ENCODE results near the gene EGR1.
"Not testable (repeated sequence)": the region's sequence is repeated elsewhere in the genome, so short reads cannot be mapped to it uniquely, and the experiment has no call there.

Gene EGR1

GRCh38 chr5:138470322-138471051 is 5.2 kb downstream of the EGR1 start:
- DNase-seq = no peak

- no peak for DNase-seq
These were observed 5.7 kb downstream of the EGR1 start for GRCh38 chr5:138471052-138471361.

GRCh38 chr5:138472353-138472752 is 7.1 kb downstream of the EGR1 start:
- no peak for DNase-seq

GRCh38 chr5:138473151-138473550 is 7.9 kb downstream of the EGR1 start:
- not testable (repeated sequence) for DNase-seq

- no peak for DNase-seq
These were observed 11.6 kb downstream of the EGR1 start for GRCh38 chr5:138476918-138477317.

DNA sequence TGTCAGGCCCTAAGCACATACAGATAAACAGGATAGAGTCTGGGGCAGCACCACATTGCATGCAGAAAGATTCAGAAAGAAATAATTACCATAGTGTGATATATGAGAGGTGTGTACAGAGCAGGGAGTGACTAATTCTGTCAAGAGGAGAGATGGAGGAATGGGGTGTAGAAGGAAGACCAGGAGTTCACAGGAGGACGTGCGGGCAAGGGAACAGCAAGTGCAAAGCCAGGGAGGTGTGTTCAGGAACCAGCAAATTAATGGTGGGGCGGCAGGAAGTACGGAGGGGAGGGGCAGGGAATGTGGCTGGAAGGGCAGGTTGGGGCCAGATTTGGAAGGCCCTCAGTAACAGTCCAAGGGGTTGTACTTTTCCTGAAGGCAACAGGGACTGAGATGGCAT is 17.4 kb downstream of the EGR1 start:
- no peak for DNase-seq

DNA sequence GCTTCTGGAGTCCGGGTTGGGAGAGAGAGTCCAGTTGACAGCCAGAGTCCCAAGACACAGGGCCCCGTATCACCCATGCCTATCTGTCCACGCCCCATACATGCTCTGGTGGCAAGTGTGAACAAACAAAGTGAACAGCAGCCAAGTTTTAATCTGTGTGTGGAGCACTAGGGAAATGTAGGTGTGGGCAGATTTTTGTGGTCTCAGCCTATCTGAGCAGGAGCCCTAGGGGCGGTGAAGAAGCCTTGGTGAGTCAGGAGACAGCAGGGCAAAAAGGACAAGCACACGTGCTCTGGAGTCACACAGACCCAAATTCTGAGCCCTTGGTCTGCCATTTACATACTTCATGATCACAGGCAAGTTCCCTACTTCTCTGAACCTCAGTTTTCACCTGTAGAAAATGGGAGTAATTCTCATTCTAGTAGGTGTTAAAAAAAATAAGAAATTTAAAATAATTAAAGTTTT is 23.2 kb downstream of the EGR1 start:
- DNase-seq = no peak

DNA sequence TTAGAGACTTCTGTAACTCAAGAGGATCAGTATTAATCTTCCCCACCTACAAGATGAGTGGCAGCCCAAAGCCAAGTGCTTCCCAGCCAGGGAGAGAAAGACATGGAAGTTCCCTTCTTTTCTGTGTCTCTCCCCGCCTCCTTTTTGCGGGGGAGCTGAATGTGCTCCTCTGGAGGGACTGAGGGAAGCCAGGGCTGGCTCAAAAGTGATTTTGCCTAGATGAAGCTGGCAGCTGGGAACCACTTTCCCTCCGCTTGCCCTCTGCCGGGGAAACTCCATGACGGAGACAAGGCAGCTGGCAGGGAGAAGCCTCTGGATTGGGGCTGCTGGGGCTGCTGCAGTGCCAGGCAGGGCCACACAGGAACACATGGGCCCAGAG is 24.4 kb downstream of the EGR1 start:
- no peak for DNase-seq

DNA sequence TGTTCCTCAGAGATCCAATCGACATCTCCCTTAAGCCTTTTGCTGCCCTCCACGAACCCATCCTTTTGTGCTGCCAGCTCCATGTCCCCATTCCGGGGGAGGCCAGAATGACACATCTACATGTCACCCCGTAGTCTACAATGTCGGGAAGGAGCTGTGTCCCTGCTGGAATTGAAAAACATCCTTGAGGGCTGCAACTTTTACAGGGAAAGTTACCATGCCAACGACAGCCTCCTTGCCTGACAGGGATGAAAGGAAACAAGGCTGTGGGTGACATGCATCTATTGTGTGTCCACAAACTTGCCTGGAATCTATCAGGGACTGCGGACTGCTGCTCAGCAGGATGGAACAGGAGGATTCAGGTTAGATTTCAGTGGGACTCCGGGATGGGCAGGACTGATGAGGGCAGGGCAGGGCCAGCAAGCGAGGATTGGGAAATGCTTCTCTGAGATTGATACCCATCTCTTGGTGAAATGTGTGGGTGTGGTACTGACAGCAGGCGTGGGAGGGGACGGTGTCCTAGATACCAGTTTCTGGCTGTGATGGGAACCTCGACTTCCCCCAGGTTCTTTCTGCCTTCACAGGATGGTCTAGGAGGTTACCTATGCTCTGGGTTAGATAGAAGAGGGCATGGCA is 25.5 kb downstream of the EGR1 start:
- DNase-seq = no peak

- no peak for DNase-seq
These were observed 26.0 kb downstream of the EGR1 start for GRCh38 chr5:138491284-138491648.

DNA sequence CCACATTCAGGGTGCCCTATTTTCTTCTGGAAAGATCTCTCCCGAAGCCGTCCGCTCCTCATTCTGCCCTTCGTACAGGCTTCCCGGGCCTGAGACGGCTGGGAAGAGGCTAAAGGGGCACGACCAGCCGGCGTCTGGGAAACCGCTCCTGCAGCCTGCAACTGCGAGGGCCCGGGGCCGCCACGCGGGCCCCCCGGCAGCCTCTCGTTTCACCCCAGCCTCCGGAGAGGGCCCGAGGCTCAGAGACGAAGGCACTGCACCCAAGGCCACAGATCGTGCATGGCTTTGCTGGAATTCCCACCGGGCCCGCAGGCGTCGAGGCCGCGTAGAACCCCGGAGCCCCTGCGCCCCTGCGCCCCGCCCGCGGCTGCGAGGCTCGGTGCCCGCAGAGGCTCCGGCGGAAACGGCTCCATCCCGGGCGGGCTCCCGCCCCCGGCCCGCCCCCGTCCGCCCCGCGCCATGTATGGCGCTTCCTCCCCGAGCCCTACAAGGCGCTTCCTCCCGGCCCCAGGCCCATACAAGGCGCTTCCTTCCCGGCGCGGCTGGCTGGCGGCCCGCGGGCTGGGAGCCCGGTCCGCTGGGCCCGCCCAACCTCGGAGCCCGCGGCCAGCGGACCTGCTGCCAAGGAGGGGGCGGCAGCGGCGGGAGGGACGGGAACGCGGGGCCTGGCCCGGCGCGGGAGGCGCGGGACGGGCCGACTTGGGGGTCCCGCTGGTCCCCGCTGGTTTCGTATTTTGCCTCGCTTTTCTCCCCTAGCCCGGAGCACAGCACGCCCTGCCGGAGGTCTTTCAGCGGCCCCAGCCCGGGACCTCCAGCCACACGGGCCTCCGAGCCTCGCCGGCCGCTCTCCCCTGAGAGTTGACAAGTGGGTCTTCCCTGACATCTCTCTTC is 26.6 kb downstream of the EGR1 start:
- peak; percentile 59 for DNase-seq

DNA sequence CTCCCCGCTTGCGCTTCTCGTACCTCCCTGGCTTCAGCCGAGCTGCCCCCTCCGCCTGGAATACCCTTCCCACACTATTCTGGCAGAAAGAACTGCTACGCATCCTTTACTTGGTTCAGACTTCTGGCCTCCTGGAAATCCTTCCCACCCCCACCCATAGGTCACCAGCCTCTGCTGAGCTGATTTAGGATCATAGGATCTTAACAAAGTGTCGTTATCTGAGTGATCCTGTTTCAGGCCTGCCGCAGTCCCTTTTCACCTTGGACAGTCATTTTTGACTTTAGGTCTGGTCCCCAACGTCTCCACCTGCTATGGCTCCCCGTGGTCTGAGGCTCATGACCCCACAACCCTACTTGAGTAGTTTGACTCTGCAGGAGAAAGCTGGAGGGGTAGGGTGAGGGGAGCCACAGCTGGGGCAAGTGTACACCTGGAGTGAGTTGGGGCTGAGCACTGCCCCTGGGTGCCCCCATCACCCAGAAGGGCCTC is 27.3 kb downstream of the EGR1 start:
- DNase-seq = no peak

DNA sequence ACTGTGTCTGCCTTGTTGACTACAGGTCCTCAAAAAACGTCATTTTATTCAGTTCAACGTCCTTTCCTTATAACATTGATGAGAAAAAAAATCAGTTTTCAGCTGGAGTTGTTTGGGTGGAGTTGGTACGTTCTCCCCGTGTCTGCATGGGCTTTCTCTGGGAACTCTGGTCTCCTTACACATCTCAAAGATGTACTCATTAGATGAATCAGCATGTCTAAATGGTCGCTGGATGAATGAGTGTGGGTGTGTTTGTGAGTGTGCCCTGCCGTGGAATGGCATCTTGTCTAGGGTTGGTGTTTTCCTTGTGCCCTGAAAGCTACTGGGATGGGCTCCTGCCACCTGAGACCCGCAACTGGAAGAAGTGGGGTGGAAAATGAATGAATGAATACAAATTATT is 30.1 kb downstream of the EGR1 start:
- no peak for DNase-seq

DNA sequence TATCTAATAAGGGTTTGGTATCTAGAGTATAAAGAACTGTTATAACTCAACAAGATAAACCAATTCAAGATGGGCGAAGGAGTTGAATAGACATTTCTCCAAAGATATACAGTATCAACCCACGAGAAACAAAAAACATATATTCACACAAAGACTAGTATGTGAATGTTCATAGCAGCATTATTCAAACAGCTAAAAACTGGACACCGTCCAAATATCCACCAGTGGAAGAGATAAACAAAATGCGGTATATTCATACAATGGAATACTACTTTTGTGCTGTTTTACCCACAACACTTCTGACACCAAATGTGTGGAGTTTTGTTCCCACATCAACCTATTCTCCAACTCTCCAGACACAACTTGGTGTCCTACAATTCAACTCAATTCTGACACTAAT is 33.1 kb downstream of the EGR1 start:
- DNase-seq = no peak

DNA sequence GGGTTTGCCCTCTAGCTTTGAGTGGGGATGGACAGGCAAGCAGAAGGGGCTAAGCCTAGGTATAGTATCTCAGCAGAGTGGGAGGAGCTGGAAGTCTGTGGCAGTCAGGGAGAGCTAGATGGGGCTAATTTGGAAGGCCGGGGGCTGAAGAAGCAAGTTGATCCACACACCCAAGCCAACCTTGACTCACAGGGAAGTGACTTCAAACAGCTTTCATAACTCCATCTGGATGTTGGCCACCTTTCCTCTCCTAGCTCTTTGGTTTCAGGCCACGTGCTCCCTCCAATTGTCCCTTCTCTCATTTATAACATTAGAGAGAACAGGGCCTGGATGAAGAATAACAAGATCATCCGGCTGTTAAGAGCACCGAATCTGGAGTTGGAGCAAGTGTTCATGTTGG is 36.8 kb downstream of the EGR1 start:
- no peak for DNase-seq

GRCh38 chr5:138502521-138502920 is 37.2 kb downstream of the EGR1 start:
- DNase-seq = no peak

DNA sequence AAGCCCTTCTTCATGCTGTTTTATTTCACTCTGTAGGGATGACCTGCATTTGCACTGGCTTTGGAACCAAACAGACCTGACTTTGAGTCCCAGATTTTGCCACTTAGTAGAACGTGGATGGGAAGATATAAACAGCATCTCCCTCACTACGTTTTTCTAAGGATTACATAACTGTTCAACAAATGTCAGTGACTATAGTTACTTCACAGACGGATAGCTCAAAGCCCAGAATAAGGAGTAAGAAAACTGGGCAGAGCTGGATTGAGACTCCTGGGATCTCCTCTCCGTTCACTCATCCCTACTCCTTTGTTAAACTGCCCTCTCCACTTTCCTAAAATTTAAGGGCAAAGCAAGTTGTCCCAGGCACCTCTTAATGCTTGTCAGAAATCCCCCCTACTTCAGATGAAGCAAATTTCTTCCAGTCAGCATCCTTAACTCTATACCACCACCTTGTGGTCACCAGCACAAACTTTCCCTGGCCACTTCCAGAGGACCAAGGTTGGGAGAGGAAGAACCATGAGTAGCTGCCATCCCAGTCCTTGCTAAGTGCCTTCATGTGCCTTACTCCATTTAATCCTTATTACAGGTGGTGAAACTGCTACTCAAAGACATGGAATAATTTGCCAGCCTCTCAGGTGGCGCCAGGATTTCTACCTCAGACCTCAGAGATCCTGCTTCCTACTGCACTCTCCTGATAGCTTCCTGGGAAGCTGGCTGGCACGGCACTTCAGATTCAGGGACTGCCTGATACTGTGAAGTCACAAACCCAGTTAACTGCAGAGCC is 38.4 kb downstream of the EGR1 start:
- DNase-seq = peak; percentile 55

GRCh38 chr5:138504799-138505198 is 39.5 kb downstream of the EGR1 start:
- DNase-seq = peak; percentile 83

DNA sequence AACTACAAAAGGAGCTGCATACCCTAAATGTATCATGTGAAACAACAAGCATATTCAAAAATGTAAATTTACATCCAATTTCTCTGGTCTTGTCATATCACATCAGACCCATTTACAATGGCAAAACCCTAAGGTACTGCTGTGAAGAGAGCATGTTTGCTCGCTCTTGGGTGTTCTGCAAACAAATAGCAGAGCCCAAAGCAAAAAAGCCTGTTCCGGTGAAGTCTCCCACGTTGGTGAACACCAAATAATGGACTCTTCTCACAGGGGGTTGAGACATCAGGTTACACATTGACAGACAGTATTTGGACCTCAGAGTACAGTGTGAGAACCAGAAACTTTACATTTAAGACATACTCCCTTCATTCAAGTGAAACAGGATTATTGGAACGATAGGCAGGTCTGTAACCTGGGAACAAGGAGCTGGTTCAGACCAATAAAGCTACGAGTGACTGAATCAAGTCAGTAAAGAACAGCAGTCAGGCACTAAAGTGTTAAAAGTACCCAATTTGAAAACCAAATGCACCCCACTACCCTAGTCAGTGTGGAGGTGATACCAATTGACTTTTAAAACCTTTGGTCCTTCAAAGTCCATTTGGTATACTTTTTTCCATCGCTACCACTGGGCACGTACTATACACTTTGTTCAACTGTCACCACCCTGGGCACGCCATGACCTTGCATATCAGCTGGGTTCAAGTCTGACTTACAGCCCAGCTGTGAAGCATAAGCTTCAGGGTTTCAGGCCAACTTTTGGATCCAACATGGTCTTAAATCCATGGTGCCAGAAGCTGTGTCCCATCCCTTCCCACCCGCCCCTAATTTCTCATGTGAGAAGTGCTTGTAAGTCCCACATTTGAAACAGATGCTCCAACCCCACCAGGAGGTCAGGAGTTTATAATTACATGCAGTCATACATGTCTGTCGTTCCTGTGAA is 41.4 kb downstream of the EGR1 start:
- DNase-seq = no peak

DNA sequence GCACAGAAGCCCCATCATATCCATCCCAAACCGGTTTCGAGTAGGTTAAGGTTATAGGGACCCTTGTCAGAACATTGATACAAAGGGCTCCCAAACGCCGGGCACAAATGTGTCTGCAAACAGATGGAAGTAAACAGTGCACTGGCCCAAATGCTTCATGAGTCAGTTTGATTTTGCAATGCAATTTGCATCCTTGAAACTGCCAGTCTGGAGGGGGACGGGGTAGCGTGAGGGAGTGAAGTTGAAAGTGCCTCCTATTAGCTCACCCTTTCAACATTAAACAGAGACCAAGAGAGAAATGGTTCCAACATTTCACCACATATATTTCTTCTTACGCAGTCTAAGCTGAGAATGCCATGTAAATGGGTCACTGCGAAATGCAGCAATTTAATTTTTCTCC is 42.2 kb downstream of the EGR1 start:
- DNase-seq = not testable (repeated sequence)

DNA sequence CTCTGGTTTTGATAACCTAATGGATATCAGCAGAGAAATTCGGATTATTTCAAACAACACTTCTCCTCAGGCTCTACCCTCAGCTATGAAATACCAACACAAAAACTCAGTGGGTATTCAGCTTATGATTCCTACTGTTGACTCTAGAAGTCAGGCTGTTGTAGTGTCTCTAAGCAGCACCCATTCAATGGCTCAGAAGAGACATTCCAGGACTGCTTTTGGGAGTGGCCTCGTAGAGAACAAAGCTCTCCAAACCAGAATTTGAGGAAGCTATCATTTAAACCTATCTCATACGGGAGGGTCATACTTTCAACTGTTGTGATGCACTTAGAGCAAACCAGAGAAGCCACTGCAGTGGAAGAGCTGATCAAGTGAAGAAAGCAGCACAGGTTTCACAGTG is 43.7 kb downstream of the EGR1 start:
- no peak for DNase-seq

DNA sequence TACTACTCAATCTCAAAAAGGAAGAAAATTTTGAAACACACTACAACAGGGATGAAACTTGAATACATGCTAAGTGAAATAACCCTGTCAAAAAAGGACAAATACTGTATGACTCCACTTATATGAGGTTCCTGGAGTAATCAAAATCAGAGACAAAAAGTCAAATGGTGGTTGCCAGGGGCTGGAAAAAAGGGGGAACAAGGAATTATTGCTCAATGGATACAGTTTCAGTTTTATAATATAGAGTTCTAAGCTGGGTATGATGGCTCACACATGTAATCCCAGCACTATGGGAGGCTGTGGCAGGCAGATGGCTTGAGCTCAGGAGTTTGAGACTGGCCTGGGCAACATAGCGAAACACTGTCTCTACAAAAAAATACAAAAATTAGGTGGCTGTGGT is 48.7 kb downstream of the EGR1 start:
- no peak for DNase-seq

Measured in NCI-H1105 treated with DMSO at 0.1 percent for 48 hours (cell line).